HepG2 (cell line): Measurements from ENCODE around the gene PDLIM7. TPM values are rescaled to one million over a fixed set of nuclear protein-coding genes. Genes with fewer than 3 reads are reported as not detected.

Experiments
- ATAC-seq: fragments of 200-7000 bp; cut with Tn5 transposase; 3 replicates; pipeline ENCODE4 v1.9.1; 2020; ENCODE audit warnings: mild to moderate bottlenecking, moderate library complexity
- BruUV-seq: library from RNA; stranded (reverse); fragments of 400-500 nt; replicated peaks from 2 replicates; lab custom pipeline; 2021; lab: Mats Ljungman, UMichigan
- CTCF ChIA-PET: fragments of 300-600 bp; formaldehyde crosslinking; extraction: SDS; loops from one replicate; lab custom pipeline; 2021; ENCODE audit warnings: low total read pairs, inconsistent platforms, low intra/inter-chr PET ratio; lab: Yijun Ruan, JAX
- POLR2A ChIA-PET: fragments of 350-600 bp; sonication (Branson Sonifier 250); formaldehyde crosslinking; loops from one replicate; lab custom pipeline; 2020; ENCODE audit warnings: antibody characterized with exemption, inconsistent platforms; lab: Yijun Ruan, JAX
- DNase-seq: peaks from one replicate; pipeline ENCODE4 v3.0.0-alpha.2; 2015; ENCODE audit warnings: low spot score
- FAIRE-seq: peaks from 3 replicates; lab custom pipeline; 2011; peaks lifted over from hg19 to GRCh38; lab: Jason Lieb, UNC
- H2AFZ ChIP-seq: one replicate; pipeline ENCODE4 v1.6.1; 2011; ENCODE audit warnings: low read length, inconsistent platforms
- H3K27ac ChIP-seq: fragments of 300-600 bp; 3 replicates; pipeline ENCODE4 v1.8.0; 2011; ENCODE audit warnings: mixed run types, mild to moderate bottlenecking, mixed read lengths, low read length, inconsistent platforms; ENCODE audit not compliant: insufficient read depth; ENCODE audit errors: extremely low read length
- H3K27me3 ChIP-seq, 2 experiments: fragments of 200-600 bp in 1 of 2; 2 replicates in 1 of 2; 3 replicates in 1 of 2; pipeline versions ENCODE4 v1.6.0 to v1.8.0; 2011; ENCODE audit warnings: low read length in 2 of 2, mild to moderate bottlenecking in 2 of 2, moderate library complexity in 2 of 2, inconsistent platforms in 1 of 2; ENCODE audit not compliant: insufficient read depth in 2 of 2, control insufficient read depth in 1 of 2
- H3K36me3 ChIP-seq, 2 experiments: fragments of 200-600 bp in 1 of 2; replicated peaks in 1 of 2; 2 replicates in 1 of 2; 3 replicates in 1 of 2; pipeline versions ENCODE4 v1.5.1 to v1.8.0; 2011; ENCODE audit warnings: low read length in 2 of 2, inconsistent platforms in 1 of 2; ENCODE audit not compliant: insufficient read depth in 2 of 2, control insufficient read depth in 1 of 2
- H3K4me1 ChIP-seq: 2 replicates; pipeline ENCODE4 v1.5.1; 2012; ENCODE audit warnings: low read length, inconsistent platforms; ENCODE audit not compliant: insufficient read depth
- H3K4me2 ChIP-seq: 2 replicates; pipeline ENCODE4 v1.6.0; 2011; ENCODE audit warnings: low read depth, low read length, inconsistent platforms
- H3K4me3 ChIP-seq, 3 experiments: fragments of 200-600 bp in 1 of 3; sonication (generic), shearing (Covaris generic) in 1 of 3; replicated peaks in 1 of 3; 2 replicates each; pipeline ENCODE4 v1.5.1; 2011 to 2016; ENCODE audit warnings: low read length in 3 of 3, inconsistent platforms in 2 of 3, low read depth in 2 of 3, mild to moderate bottlenecking in 2 of 3, control low read depth in 1 of 3, mixed read lengths in 1 of 3; ENCODE audit not compliant: insufficient read depth in 1 of 3
- H3K79me2 ChIP-seq: one replicate; pipeline ENCODE4 v1.6.1; 2011; ENCODE audit warnings: low read length, inconsistent platforms; ENCODE audit not compliant: insufficient read depth
- H3K9ac ChIP-seq: 2 replicates; pipeline ENCODE4 v1.6.0; 2011; ENCODE audit warnings: mild to moderate bottlenecking, low read depth, low read length, inconsistent platforms; ENCODE audit not compliant: insufficient read depth
- H3K9me3 ChIP-seq: 2 replicates; pipeline ENCODE4 v1.5.1; 2012; ENCODE audit warnings: mild to moderate bottlenecking, low read length
- H4K20me1 ChIP-seq: 2 replicates; pipeline ENCODE4 v1.6.0; 2011; ENCODE audit warnings: inconsistent platforms, mild to moderate bottlenecking, low read length, moderate library complexity; ENCODE audit not compliant: insufficient read depth
- DNMT3B ChIP-seq: conservative IDR thresholded peaks from 2 replicates; pipeline ENCODE4 v1.6.1; 2016; ENCODE audit warnings: missing biosample characterization, control low read depth
- EHMT2 ChIP-seq: fragments of 200-600 bp; sonication (generic); IDR thresholded peaks from 2 replicates; pipeline ENCODE4 v1.7.0; 2017; ENCODE audit warnings: antibody characterized with exemption, low read depth, low read length, borderline replicate concordance
- GABPB1 ChIP-seq: IDR thresholded peaks from 2 replicates; pipeline ENCODE4 v1.6.1; 2016; ENCODE audit warnings: mild to moderate bottlenecking, missing genetic modification reagents, moderate library complexity, missing compliant biosample characterization
- GLI4 ChIP-seq: sonication (generic); formaldehyde crosslinking; IDR thresholded peaks from 2 replicates; pipeline ENCODE4 v1.5.1; 2020; ENCODE audit warnings: missing genetic modification reagents, mild to moderate bottlenecking, moderate library complexity, borderline replicate concordance
- KLF9 ChIP-seq: IDR thresholded peaks from 2 replicates; pipeline ENCODE4 v1.6.1; 2016; ENCODE audit warnings: low read depth
- LCORL ChIP-seq, 2 experiments: fragments of 450-650 bp in 1 of 2; sonication (generic) in 1 of 2; formaldehyde crosslinking in 1 of 2; IDR thresholded peaks; 2 replicates each; pipeline versions ENCODE4 v1.5.0 to v1.6.1; 2017 to 2020; ENCODE audit warnings: antibody characterized with exemption in 1 of 2, missing genetic modification reagents in 1 of 2
- MXD4 ChIP-seq: IDR thresholded peaks from 2 replicates; pipeline ENCODE4 v1.6.1; 2016; ENCODE audit warnings: mild to moderate bottlenecking, missing biosample characterization, missing genetic modification reagents
- NKX3-1 ChIP-seq: sonication (generic); formaldehyde crosslinking; IDR thresholded peaks from 2 replicates; pipeline ENCODE4 v1.5.0; 2020; ENCODE audit warnings: missing genetic modification reagents
- NR2F1 ChIP-seq, 2 experiments: fragments of 450-650 bp in 1 of 2; formaldehyde crosslinking in 1 of 2; IDR thresholded peaks; 2 replicates each; pipeline versions ENCODE4 v1.5.0 to v1.6.1; 2016 to 2020; ENCODE audit warnings: mild to moderate bottlenecking in 1 of 2, missing compliant biosample characterization in 1 of 2, missing genetic modification reagents in 1 of 2, moderate library complexity in 1 of 2
- PHF8 ChIP-seq: sonication (generic); formaldehyde crosslinking; IDR thresholded peaks from 2 replicates; pipeline ENCODE4 v1.5.0; 2020; ENCODE audit warnings: missing genetic modification reagents
- ZNF143 ChIP-seq: sonication (generic); formaldehyde crosslinking; IDR thresholded peaks from 2 replicates; pipeline ENCODE4 v1.4.0; 2020; ENCODE audit warnings: missing genetic modification reagents
- ZNF224 ChIP-seq: sonication (generic); formaldehyde crosslinking; IDR thresholded peaks from 2 replicates; pipeline ENCODE4 v1.5.0; 2020; ENCODE audit warnings: mild to moderate bottlenecking, missing genetic modification reagents
- ZNF350 ChIP-seq: sonication (generic); formaldehyde crosslinking; IDR thresholded peaks from 2 replicates; pipeline ENCODE4 v1.4.0; 2020; ENCODE audit warnings: mild to moderate bottlenecking, low read depth, missing genetic modification reagents, borderline replicate concordance
- ZNF460 ChIP-seq: sonication (generic); formaldehyde crosslinking; IDR thresholded peaks from 2 replicates; pipeline ENCODE4 v1.5.1; 2020; ENCODE audit warnings: missing genetic modification reagents, mild to moderate bottlenecking, borderline replicate concordance
- ZNF713 ChIP-seq: sonication (generic); formaldehyde crosslinking; IDR thresholded peaks from 2 replicates; pipeline ENCODE4 v1.4.0; 2020; ENCODE audit warnings: mild to moderate bottlenecking, missing genetic modification reagents
- WGBS: methylation state at CpG from one replicate; pipeline ENCODE4 v1.1.6; 2017; ENCODE audit warnings: low lambda C conversion rate; 5-methylcytosine and 5-hydroxymethylcytosine counted together
- in situ Hi-C: cut with HindIII; loops from 2 replicates; pipeline ENCODE4 v1.10.0; 2017; ENCODE audit warnings: low pct_unique_long_range_greater_than_20kb; ENCODE audit not compliant: extremely low pct_ligation_motif_present
- intact Hi-C: fragments of 100-400 bp; cut with micrococcal nuclease; formaldehyde crosslinking; loops from one replicate; pipeline ENCODE4 v1.10.0; 2022; ENCODE audit not compliant: unreplicated experiment
- polyA plus RNA-seq, 8 experiments: library from polyadenylated mRNA; depleted of rRNA in 3 of 8; stranded (reverse) in 7 of 8; unstranded in 1 of 8; fragments of >200 nt; fragmentation: Illumina TruSeq in 4 of 8; extraction: Trizol in 4 of 8; gene quantifications; 2 replicates each; pipeline versions ENCODE4 v1.2.1 to v1.2.3, GENCODE V29; 2011 to 2016; ENCODE audit warnings: low read depth in 4 of 8, missing spikeins in 1 of 8, mixed read lengths in 1 of 8; ENCODE audit not compliant: insufficient read depth in 1 of 8
- total RNA-seq, 5 experiments: library from RNA; depleted of rRNA; stranded (reverse); fragments of >200 nt; fragmentation: Illumina TruSeq; extraction: Trizol; gene quantifications; 2 replicates each; pipeline ENCODE4 v1.2.3, GENCODE V29; 2016; ENCODE audit warnings: low read depth in 1 of 5
- TF ChIP-seq, protein P1 (sequence below): IDR thresholded peaks from 2 replicates; pipeline ENCODE4 v1.6.1; 2016; ENCODE audit warnings: low read depth

PDLIM7 gene
- total and polyA plus RNA-seq, 2 of the 13 experiments (the other 11 are each of a cell fraction or from before 2014, with no cell fraction given) = 21.1 to 31.3 TPM

DNA sequence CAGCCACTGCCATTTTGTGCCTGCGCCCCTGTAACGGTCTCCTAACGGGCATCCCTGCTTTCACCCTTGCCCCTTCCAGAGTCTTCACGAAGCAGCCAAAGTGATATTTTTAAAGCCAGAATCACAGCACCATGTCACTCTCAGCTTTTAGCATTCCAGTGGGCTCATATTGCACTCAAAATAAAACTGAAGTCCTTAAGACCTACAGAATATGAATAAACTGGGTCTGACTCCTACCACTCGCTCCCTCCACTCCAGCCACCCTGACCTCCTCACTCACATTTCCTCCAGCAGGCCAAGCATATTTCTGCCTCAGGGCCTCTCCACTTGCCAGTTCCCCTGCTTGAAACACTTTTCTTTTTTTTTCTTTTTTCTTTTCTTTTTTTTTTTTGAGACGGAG lies 2.4 kb upstream of the PDLIM7 start:
- intact Hi-C loops = loop anchor here (2.0 to 5.0 kb wide), 2 partner anchors 109 to 188 kb away; partner anchors contain the start of gene MXD3
- TF ChIP-seq, protein P1, sequence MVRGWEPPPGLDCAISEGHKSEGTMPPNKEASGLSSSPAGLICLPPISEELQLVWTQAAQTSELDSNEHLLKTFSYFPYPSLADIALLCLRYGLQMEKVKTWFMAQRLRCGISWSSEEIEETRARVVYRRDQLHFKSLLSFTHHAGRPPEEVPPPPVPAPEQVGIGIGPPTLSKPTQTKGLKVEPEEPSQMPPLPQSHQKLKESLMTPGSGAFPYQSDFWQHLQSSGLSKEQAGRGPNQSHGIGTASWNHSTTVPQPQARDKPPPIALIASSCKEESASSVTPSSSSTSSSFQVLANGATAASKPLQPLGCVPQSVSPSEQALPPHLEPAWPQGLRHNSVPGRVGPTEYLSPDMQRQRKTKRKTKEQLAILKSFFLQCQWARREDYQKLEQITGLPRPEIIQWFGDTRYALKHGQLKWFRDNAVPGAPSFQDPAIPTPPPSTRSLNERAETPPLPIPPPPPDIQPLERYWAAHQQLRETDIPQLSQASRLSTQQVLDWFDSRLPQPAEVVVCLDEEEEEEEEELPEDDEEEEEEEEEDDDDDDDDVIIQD (CRISPR knock-in tag) = no peak
- TF ChIP-seq NKX3-1 (CRISPR knock-in tag) = no peak
- Histone ChIP-seq H3K27ac (no peak overlapping the region), H3K79me2 (no peaks in the 10 kb centered on the region), H3K4me2 (no peak overlapping the region), H4K20me1 (peaks cover 11% of the 10 kb centered on the region; the same call in 1 of the 2 replicates), H3K9ac (no peak overlapping the region), H2AFZ (no peak overlapping the region), H3K36me3 (no peaks in the 10 kb centered on the region), H3K27me3 (peaks cover 2 to 37% of the 10 kb centered on the region in 2 experiments; a peak in 4 of 5 replicates), H3K4me3 (no peak overlapping the region), H3K4me1 (peaks cover 62% of the 10 kb centered on the region), H3K9me3 (no peaks in the 10 kb centered on the region)
- FAIRE-seq (no peak), DNase-seq (no peak), ATAC-seq (no peak)
- CTCF ChIA-PET = interaction anchor here (1.5 to 3.7 kb wide), 4 partner anchors 8 to 109 kb away, joined by 4 to 37 read pairs (median 10); no protein-coding TSS in a partner anchor
- in situ Hi-C loops = no loop called here
- 65% methylated on average over 6 of the region's 6 CpGs for WGBS
- no TSS peak for BruUV-seq
- POLR2A ChIA-PET = interaction anchor here (1.1 kb wide), 1 partner anchor 413 kb away, joined by 3 read pairs; the partner anchor contains the start of gene FGFR4

DNA sequence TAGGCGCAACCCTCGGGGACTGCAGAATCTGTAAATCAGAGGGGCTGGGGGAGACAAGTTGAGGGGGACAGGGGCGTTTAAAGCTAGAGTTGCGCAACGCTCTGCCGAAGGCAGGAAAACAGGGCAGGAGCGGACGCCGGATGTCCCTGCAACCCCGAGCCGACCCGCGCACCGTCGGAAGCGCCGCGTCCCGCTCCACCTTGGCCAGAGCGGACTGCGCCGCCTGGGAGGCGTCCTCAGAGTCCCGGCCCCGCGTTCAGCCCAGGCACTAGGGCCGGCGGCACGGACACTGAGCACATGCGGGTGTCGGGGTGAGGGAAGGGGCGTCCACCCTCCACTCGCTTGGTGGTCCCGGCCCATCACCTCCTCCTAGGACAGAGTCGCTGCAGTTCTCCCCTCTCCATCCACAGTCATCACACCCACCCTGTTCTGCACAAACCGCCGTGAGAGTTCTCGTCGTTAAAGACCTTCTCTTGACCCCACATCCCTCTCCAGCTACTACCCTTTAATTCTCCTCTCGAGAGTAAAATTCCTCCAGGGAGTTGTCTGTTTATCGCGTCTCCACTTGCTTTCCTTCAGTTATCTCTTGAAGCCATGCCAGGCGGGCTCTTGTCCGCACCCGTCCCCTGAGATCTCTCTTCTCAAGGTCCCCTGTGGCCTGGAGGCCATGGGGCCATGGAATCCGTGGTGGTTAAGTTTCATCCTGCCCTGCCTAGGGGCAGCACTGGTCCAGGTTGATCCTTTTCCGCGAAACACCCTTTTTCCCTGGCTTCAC lies 796 bp upstream of the PDLIM7 start:
- intact Hi-C loops = loop anchor here (5.0 kb wide), 1 partner anchor 186 kb away; the partner anchor contains the start of gene MXD3
- BruUV-seq = no TSS peak
- no peak for FAIRE-seq
- Histone ChIP-seq H3K79me2 (no peaks in the 10 kb centered on the region), H3K27ac (no peak overlapping the region), H3K9me3 (no peaks in the 10 kb centered on the region), H3K4me2 (peak overlapping the region; percentile 84), H4K20me1 (peaks cover 15% of the 10 kb centered on the region; the same call in 1 of the 2 replicates), H3K4me3 (peak overlapping the region; percentile 26 to 85 (median 51)), H3K9ac (peak overlapping the region; percentile 42; the same call in 1 of the 2 replicates), H3K27me3 (peaks cover 2 to 36% of the 10 kb centered on the region in 2 experiments; a peak in 4 of 5 replicates), H3K4me1 (peaks cover 65% of the 10 kb centered on the region), H3K36me3 (no peaks in the 10 kb centered on the region), H2AFZ (no peak overlapping the region)
- peak; percentile 24 for DNase-seq
- WGBS = 15% methylated on average over 21 of the region's 48 CpGs
- ChIA-PET POLR2A (interaction anchor here (0.6 to 3.6 kb wide), 22 partner anchors 17 to 411 kb away, joined by 3 to 42 read pairs (median 4); partner anchors contain the start of genes DDX41, FGFR4 and TMED9), CTCF (interaction anchor here (1.0 kb wide), 1 partner anchor 42 kb away, joined by 3 read pairs; no protein-coding TSS in a partner anchor)
- peak; percentile 16 for ATAC-seq
- in situ Hi-C loops = no loop called here
- TF ChIP-seq MXD4 (no peak), NR2F1 (CRISPR knock-in tag; IDR thresholded peaks at IDR 0.05) (no peak), ZNF143 (CRISPR knock-in tag) (no peak), LCORL (IDR thresholded peaks at IDR 0.05) (no peak), LCORL (CRISPR knock-in tag; IDR thresholded peaks at IDR 0.05) (peak; percentile 11; the same call in 1 of the 2 replicates), ZNF713 (no peak), KLF9 (CRISPR knock-in tag) (no peak), GABPB1 (peak; percentile 43; the same call in 1 of the 2 replicates), ZNF460 (CRISPR knock-in tag) (no peak), DNMT3B (CRISPR knock-in tag) (no peak; the same call in 1 of the 2 replicates), PHF8 (CRISPR knock-in tag) (no peak), EHMT2 (no peak), ZNF350 (no peak), ZNF224 (no peak), GLI4 (CRISPR knock-in tag) (no peak)
